ENCODE results near the gene COX5B.
"Not testable (repeated sequence)": the region's sequence is repeated elsewhere in the genome, so short reads cannot be mapped to it uniquely, and the experiment has no call there.

COX5B gene

GRCh38 chr2:97676620-97677019 lies 30.8 kb downstream of the COX5B start:
- Histone ChIP-seq H3K36me3 (ENCODE audit: insufficient read depth, low read length) (no peaks in the 10 kb centered on the region), H3K9me3 (ENCODE audit: low read depth, low read length) (no peaks in the 10 kb centered on the region), H3K4me3 (no peak overlapping the region), H3K9ac (ENCODE audit: insufficient read length) (no peak overlapping the region), H3K27ac (no peak overlapping the region)
- no peak for DNase-seq (ENCODE audit: low read depth, low spot score)
- TF ChIP-seq POLR2AphosphoS5 (IDR thresholded peaks at IDR 0.05; ENCODE audit: borderline replicate concordance, low read depth, low read length) (no peak), EZH2 (IDR thresholded peaks at IDR 0.05) (no peak), FOXP2 (optimal IDR thresholded peaks at IDR 0.05; ENCODE audit: control extremely low read depth, extremely low read length, insufficient read depth) (no peak)

DNA sequence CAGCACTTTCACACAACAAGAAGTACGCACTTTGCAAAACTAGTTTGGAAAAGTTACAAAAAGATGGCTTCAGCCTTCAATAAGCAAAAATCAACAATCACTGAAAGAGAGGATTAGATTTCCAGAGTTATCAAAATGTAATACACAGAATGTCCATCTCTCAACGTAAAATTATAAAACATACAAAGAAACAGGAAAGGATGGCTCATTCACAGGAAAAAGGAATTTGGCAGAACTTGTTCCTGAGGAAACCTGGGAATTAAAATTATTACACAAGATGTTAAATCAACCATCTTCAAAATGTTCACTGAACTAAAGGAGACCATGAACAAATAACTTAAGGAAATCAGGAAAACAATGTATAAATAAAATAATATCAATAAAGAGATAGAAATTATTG lies 31.6 kb downstream of the COX5B start:
- no peak overlapping the region for H3K27ac ChIP-seq
- no peaks in the 10 kb centered on the region for H3K9me3 ChIP-seq (ENCODE audit: low read depth, low read length)
- no peaks in the 10 kb centered on the region for H3K36me3 ChIP-seq (ENCODE audit: insufficient read depth, low read length)
- H3K4me3 ChIP-seq: no peak overlapping the region
- no peak for DNase-seq (ENCODE audit: low read depth, low spot score)
- TF ChIP-seq POLR2AphosphoS5 (IDR thresholded peaks at IDR 0.05; ENCODE audit: borderline replicate concordance, low read depth, low read length): no peak
- no peak for TF ChIP-seq FOXP2 (optimal IDR thresholded peaks at IDR 0.05; ENCODE audit: control extremely low read depth, extremely low read length, insufficient read depth)
- TF ChIP-seq EZH2 (IDR thresholded peaks at IDR 0.05): no peak
- H3K9ac ChIP-seq (ENCODE audit: insufficient read length): no peak overlapping the region

DNA sequence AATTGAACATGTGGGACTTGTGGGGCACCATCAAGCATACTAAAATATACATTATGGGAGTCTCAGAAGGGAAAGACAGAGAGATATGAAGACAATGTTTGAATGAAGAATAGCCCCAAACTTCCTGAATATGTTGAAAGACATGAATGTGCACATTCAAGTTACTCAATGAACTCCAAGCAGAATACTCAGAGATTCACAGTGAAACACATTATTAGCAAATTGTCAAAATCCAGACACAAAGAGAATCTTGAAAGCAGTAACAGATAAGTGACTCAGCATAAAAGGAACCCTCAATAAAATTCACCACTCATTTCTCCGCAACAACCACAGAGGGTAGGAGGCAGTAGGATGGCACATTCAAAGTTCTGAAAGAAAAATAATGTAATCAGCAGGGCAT lies 32.4 kb downstream of the COX5B start:
- no peak overlapping the region for H3K9ac ChIP-seq (ENCODE audit: insufficient read length)
- no peaks in the 10 kb centered on the region for H3K36me3 ChIP-seq (ENCODE audit: insufficient read depth, low read length)
- H3K27ac ChIP-seq: no peak overlapping the region
- H3K4me3 ChIP-seq: no peak overlapping the region
- TF ChIP-seq EZH2 (IDR thresholded peaks at IDR 0.05) (no peak), FOXP2 (optimal IDR thresholded peaks at IDR 0.05; ENCODE audit: control extremely low read depth, extremely low read length, insufficient read depth) (no peak), POLR2AphosphoS5 (IDR thresholded peaks at IDR 0.05; ENCODE audit: borderline replicate concordance, low read depth, low read length) (no peak)
- no peaks in the 10 kb centered on the region for H3K9me3 ChIP-seq (ENCODE audit: low read depth, low read length)
- DNase-seq (ENCODE audit: low read depth, low spot score): no peak

- not testable (repeated sequence) for DNase-seq (ENCODE audit: low read depth, low spot score); H3K27ac ChIP-seq; H3K9ac ChIP-seq (ENCODE audit: insufficient read length); H3K4me3 ChIP-seq; H3K9me3 ChIP-seq (ENCODE audit: low read depth, low read length); H3K36me3 ChIP-seq (ENCODE audit: insufficient read depth, low read length)
Measured at GRCh38 chr2:97687235-97687634, 41.4 kb downstream of the COX5B start.

- no peak for DNase-seq (ENCODE audit: low read depth, low spot score)
- TF ChIP-seq POLR2AphosphoS5 (IDR thresholded peaks at IDR 0.05; ENCODE audit: borderline replicate concordance, low read depth, low read length) (no peak), EZH2 (IDR thresholded peaks at IDR 0.05) (no peak), FOXP2 (optimal IDR thresholded peaks at IDR 0.05; ENCODE audit: control extremely low read depth, extremely low read length, insufficient read depth) (no peak)
- no peak overlapping the region for H3K4me3 ChIP-seq
- no peak overlapping the region for H3K9ac ChIP-seq (ENCODE audit: insufficient read length)
- H3K36me3 ChIP-seq (ENCODE audit: insufficient read depth, low read length): no peaks in the 10 kb centered on the region
- H3K27ac ChIP-seq: no peak overlapping the region
- no peaks in the 10 kb centered on the region for H3K9me3 ChIP-seq (ENCODE audit: low read depth, low read length)
Measured at GRCh38 chr2:97688062-97688827, 42.4 kb downstream of the COX5B start.

DNA sequence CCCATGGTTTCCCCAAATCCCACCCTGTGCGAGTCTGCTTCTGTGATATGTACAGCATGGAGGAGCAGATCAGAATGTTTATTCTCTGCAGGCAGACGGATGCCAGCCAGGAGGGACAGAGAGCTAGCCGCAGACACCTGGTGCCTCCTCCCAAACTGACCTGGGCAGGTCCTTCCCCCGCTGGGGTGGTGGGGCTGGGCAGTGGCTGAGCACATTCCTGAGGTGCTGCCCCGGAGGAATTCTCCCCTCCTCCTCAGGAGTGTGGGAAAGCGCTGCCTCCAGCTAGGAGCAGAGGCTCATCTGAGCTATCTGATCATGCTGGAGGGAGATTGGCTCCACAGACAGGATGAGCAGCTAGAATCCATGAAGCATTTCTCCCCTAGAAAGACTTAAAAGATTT lies 45.3 kb downstream of the COX5B start:
- H3K9ac ChIP-seq (ENCODE audit: insufficient read length): no peak overlapping the region
- no peak for DNase-seq (ENCODE audit: low read depth, low spot score)
- H3K27ac ChIP-seq: no peak overlapping the region
- TF ChIP-seq FOXP2 (optimal IDR thresholded peaks at IDR 0.05; ENCODE audit: control extremely low read depth, extremely low read length, insufficient read depth) (no peak), EZH2 (IDR thresholded peaks at IDR 0.05) (no peak), POLR2AphosphoS5 (IDR thresholded peaks at IDR 0.05; ENCODE audit: borderline replicate concordance, low read depth, low read length) (no peak)
- H3K9me3 ChIP-seq (ENCODE audit: low read depth, low read length): no peaks in the 10 kb centered on the region
- H3K36me3 ChIP-seq (ENCODE audit: insufficient read depth, low read length): no peaks in the 10 kb centered on the region
- H3K4me3 ChIP-seq: no peak overlapping the region

DNA sequence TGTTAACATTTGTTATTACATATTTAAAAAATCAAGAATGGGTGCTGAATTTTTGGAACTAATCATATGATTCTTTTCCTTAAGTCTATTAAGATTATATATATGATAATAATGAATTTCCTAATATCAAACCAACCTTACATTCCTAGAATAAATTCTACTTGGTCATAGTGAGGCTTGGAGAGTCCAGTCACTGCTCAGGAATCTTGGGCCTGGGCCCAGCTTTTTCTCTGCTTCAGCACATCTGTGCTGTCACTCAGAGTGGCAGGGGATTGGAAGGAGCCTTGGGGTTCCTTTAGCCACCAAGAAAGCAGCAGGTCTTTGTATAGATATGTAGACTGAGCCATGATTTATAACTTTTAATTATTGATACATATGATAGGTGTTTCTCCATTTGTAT lies 47.6 kb downstream of the COX5B start:
- no peak for TF ChIP-seq POLR2AphosphoS5 (IDR thresholded peaks at IDR 0.05; ENCODE audit: borderline replicate concordance, low read depth, low read length)
- no peak for TF ChIP-seq EZH2 (IDR thresholded peaks at IDR 0.05)
- TF ChIP-seq FOXP2 (optimal IDR thresholded peaks at IDR 0.05; ENCODE audit: control extremely low read depth, extremely low read length, insufficient read depth): no peak
- no peak for DNase-seq (ENCODE audit: low read depth, low spot score)
- no peak overlapping the region for H3K4me3 ChIP-seq
- no peaks in the 10 kb centered on the region for H3K36me3 ChIP-seq (ENCODE audit: insufficient read depth, low read length)
- no peak overlapping the region for H3K9ac ChIP-seq (ENCODE audit: insufficient read length)
- H3K27ac ChIP-seq: no peak overlapping the region
- no peaks in the 10 kb centered on the region for H3K9me3 ChIP-seq (ENCODE audit: low read depth, low read length)

DNA sequence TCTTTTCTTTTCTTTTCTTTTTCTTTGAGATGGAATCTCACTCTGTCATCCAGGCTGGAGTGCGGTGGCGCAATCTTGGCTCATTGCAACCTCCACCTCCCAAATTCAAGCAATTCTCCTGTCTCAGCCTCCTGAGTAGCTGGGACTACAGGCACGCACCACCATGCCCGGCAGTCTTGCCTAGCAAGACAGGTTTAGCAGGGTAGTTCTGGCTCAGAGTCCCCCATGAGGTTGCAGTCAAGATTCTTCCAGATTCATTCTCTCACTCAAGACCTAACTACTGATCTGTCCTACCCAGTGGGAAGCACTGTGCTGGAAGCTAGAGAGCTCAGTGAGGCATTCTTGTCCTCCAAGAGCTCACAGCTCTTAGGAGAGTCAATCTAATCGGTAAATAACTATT lies 49.9 kb downstream of the COX5B start:
- no peak overlapping the region for H3K9ac ChIP-seq (ENCODE audit: insufficient read length)
- H3K36me3 ChIP-seq (ENCODE audit: insufficient read depth, low read length): no peaks in the 10 kb centered on the region
- DNase-seq (ENCODE audit: low read depth, low spot score): no peak
- H3K27ac ChIP-seq: no peak overlapping the region
- H3K4me3 ChIP-seq: no peak overlapping the region
- no peak for TF ChIP-seq POLR2AphosphoS5 (IDR thresholded peaks at IDR 0.05; ENCODE audit: borderline replicate concordance, low read depth, low read length)
- no peak for TF ChIP-seq FOXP2 (optimal IDR thresholded peaks at IDR 0.05; ENCODE audit: control extremely low read depth, extremely low read length, insufficient read depth)
- no peak for TF ChIP-seq EZH2 (IDR thresholded peaks at IDR 0.05)
- no peaks in the 10 kb centered on the region for H3K9me3 ChIP-seq (ENCODE audit: low read depth, low read length)
